Type B pancreatic cell (in vitro differentiated cells): ENCODE results near the gene ARHGAP15. TPM values are rescaled to one million over a fixed set of nuclear protein-coding genes. Genes with fewer than 3 reads are reported as not detected.

Experiments used
- DNase-seq: peaks from one replicate; pipeline ENCODE4 v3.0.0; 2021; ENCODE audit warnings: mixed read lengths; ENCODE audit not compliant: unreplicated experiment; ENCODE audit errors: extremely low spot score
- H3K27ac Mint-ChIP-seq: 2 replicates; pipeline ENCODE4 v1.8.0; 2021; ENCODE audit warnings: mild to moderate bottlenecking, mixed read lengths
- H3K27me3 Mint-ChIP-seq: 2 replicates; pipeline ENCODE4 v1.8.0; 2021; ENCODE audit warnings: mixed read lengths
- H3K36me3 Mint-ChIP-seq: 2 replicates; pipeline ENCODE4 v1.8.0; 2021; ENCODE audit warnings: mixed read lengths
- H3K4me1 Mint-ChIP-seq: one replicate; pipeline ENCODE4 v1.8.0; 2021; ENCODE audit warnings: mixed read lengths; ENCODE audit not compliant: unreplicated experiment
- H3K4me3 Mint-ChIP-seq: 2 replicates; pipeline ENCODE4 v1.8.0; 2021; ENCODE audit warnings: mild to moderate bottlenecking, mixed read lengths
- H3K9me3 Mint-ChIP-seq: 2 replicates; pipeline ENCODE4 v1.8.0; 2021; ENCODE audit warnings: mixed read lengths
- CTCF ChIP-seq: fragments of 200-600 bp; sonication (generic); conservative IDR thresholded peaks from 2 replicates; pipeline ENCODE4 v1.5.0; 2021; ENCODE audit warnings: antibody characterized with exemption, mild to moderate bottlenecking
- total RNA-seq: library from RNA; stranded (reverse); gene quantifications from 2 replicates; pipeline ENCODE4 v1.2.1, GENCODE V29; 2021; ENCODE audit warnings: low replicate concordance

The ARHGAP15 gene
- total RNA-seq, 1 donor from 2014 or later = not detected

- no peak for TF ChIP-seq CTCF
- H3K36me3 Mint-ChIP-seq = no peaks in the 10 kb centered on the region
- H3K27ac Mint-ChIP-seq = no peak overlapping the region
- H3K9me3 Mint-ChIP-seq = no peaks in the 10 kb centered on the region
- peaks cover 14% of the 10 kb centered on the region for H3K27me3 Mint-ChIP-seq
- DNase-seq = no peak
- H3K4me1 Mint-ChIP-seq = no peaks in the 10 kb centered on the region
- H3K4me3 Mint-ChIP-seq = no peak overlapping the region
These were observed 376.3 kb downstream of the ARHGAP15 start for GRCh38 chr2:143505542-143505941.

- peaks cover 4% of the 10 kb centered on the region for H3K9me3 Mint-ChIP-seq
- no peaks in the 10 kb centered on the region for H3K36me3 Mint-ChIP-seq
- no peak overlapping the region for H3K27ac Mint-ChIP-seq
- H3K4me3 Mint-ChIP-seq = no peak overlapping the region
- no peak for DNase-seq
- peak; percentile 83 for TF ChIP-seq CTCF
- no peaks in the 10 kb centered on the region for H3K4me1 Mint-ChIP-seq
- H3K27me3 Mint-ChIP-seq = peaks cover 9% of the 10 kb centered on the region
These were observed 383.9 kb downstream of the ARHGAP15 start for GRCh38 chr2:143513081-143513480.

- H3K27me3 Mint-ChIP-seq = peaks cover 9% of the 10 kb centered on the region
- peaks cover 4% of the 10 kb centered on the region for H3K9me3 Mint-ChIP-seq
- TF ChIP-seq CTCF = no peak
These were observed 385.2 kb downstream of the ARHGAP15 start for GRCh38 chr2:143514413-143514812.

GRCh38 chr2:143515318-143515717 lies 386.1 kb downstream of the ARHGAP15 start:
- H3K4me3 Mint-ChIP-seq = no peak overlapping the region
- TF ChIP-seq CTCF = no peak
- no peaks in the 10 kb centered on the region for H3K4me1 Mint-ChIP-seq
- H3K27me3 Mint-ChIP-seq = peaks cover 7% of the 10 kb centered on the region
- peaks cover 4% of the 10 kb centered on the region for H3K9me3 Mint-ChIP-seq
- H3K36me3 Mint-ChIP-seq = no peaks in the 10 kb centered on the region
- H3K27ac Mint-ChIP-seq = no peak overlapping the region
- DNase-seq = no peak

More at GRCh38 chr2:143514413-143514812, 385.2 kb downstream of the ARHGAP15 start:
- Mint-ChIP-seq H3K36me3 (no peaks in the 10 kb centered on the region), H3K27ac (no peak overlapping the region), H3K4me3 (no peak overlapping the region), H3K4me1 (no peaks in the 10 kb centered on the region)
- DNase-seq = no peak

GRCh38 chr2:143519521-143519920 lies 390.3 kb downstream of the ARHGAP15 start:
- Mint-ChIP-seq H3K4me1 (no peaks in the 10 kb centered on the region), H3K9me3 (peaks cover 4% of the 10 kb centered on the region), H3K27me3 (no peaks in the 10 kb centered on the region), H3K36me3 (no peaks in the 10 kb centered on the region), H3K4me3 (no peak overlapping the region), H3K27ac (no peak overlapping the region)
- DNase-seq = no peak
- TF ChIP-seq CTCF = no peak

- peaks cover 4% of the 10 kb centered on the region for H3K9me3 Mint-ChIP-seq
- no peaks in the 10 kb centered on the region for H3K36me3 Mint-ChIP-seq
- peaks cover 10% of the 10 kb centered on the region for H3K4me1 Mint-ChIP-seq
- no peak for TF ChIP-seq CTCF
- H3K27me3 Mint-ChIP-seq = no peaks in the 10 kb centered on the region
- H3K27ac Mint-ChIP-seq = no peak overlapping the region
- no peak for DNase-seq
- no peak overlapping the region for H3K4me3 Mint-ChIP-seq
These were observed 392.2 kb downstream of the ARHGAP15 start for GRCh38 chr2:143521396-143521795.
